ENCODE results near the gene NINJ1.

Gene NINJ1

GRCh38 chr9:93132287-93132927 is 1.6 kb downstream of the NINJ1 start:
- DNase-seq = no peak

GRCh38 chr9:93131599-93132286 is 2.3 kb downstream of the NINJ1 start:
- no peak for DNase-seq

- no peak for DNase-seq
These were observed 3.1 kb downstream of the NINJ1 start for GRCh38 chr9:93130861-93131481.

GRCh38 chr9:93129691-93130500 is 4.2 kb downstream of the NINJ1 start:
- DNase-seq = no peak

GRCh38 chr9:93129286-93129685 is 4.8 kb downstream of the NINJ1 start:
- DNase-seq = no peak

- DNase-seq = no peak
These were observed 5.3 kb downstream of the NINJ1 start for GRCh38 chr9:93128715-93129224.

GRCh38 chr9:93128011-93128714 is 5.9 kb downstream of the NINJ1 start:
- DNase-seq = no peak

GRCh38 chr9:93127395-93127911 is 6.6 kb downstream of the NINJ1 start:
- DNase-seq = peak; percentile 12

- DNase-seq = peak; percentile 20
These were observed 7.2 kb downstream of the NINJ1 start for GRCh38 chr9:93126825-93127368.

GRCh38 chr9:93126151-93126781 is 7.8 kb downstream of the NINJ1 start:
- DNase-seq = peak; percentile 21

GRCh38 chr9:93125331-93125894 is 8.6 kb downstream of the NINJ1 start:
- peak; percentile 12 for DNase-seq

- peak; percentile 11 for DNase-seq
These were observed 9.3 kb downstream of the NINJ1 start for GRCh38 chr9:93124793-93125192.

- peak; percentile 11 for DNase-seq
These were observed 10.3 kb downstream of the NINJ1 start for GRCh38 chr9:93123561-93124283.

GRCh38 chr9:93122721-93123221 is 11.3 kb downstream of the NINJ1 start:
- DNase-seq = peak; percentile 12

- DNase-seq = peak; percentile 11
These were observed 12.5 kb downstream of the NINJ1 start for GRCh38 chr9:93121316-93122241.

GRCh38 chr9:93120846-93121315 is 13.2 kb downstream of the NINJ1 start:
- DNase-seq = peak; percentile 9

GRCh38 chr9:93119953-93120845 is 13.9 kb downstream of the NINJ1 start:
- peak; percentile 29 for DNase-seq

- no peak for DNase-seq
These were observed 14.4 kb downstream of the NINJ1 start for GRCh38 chr9:93119703-93119952.

Data from activated CD8-positive, alpha-beta memory T cell treated with anti-CD3 and anti-CD28 coated beads, Interleukin-2, amount 50 U/mL, for 4 hours (primary cell).